ENCODE measurements around the gene DLX1. TPM values are rescaled to one million over a fixed set of nuclear protein-coding genes. Genes with fewer than 3 reads are reported as not detected.

The DLX1 gene
- total and polyA plus RNA-seq, 3 donors from 2014 or later = 0.21 TPM; not detected in 2

DNA sequence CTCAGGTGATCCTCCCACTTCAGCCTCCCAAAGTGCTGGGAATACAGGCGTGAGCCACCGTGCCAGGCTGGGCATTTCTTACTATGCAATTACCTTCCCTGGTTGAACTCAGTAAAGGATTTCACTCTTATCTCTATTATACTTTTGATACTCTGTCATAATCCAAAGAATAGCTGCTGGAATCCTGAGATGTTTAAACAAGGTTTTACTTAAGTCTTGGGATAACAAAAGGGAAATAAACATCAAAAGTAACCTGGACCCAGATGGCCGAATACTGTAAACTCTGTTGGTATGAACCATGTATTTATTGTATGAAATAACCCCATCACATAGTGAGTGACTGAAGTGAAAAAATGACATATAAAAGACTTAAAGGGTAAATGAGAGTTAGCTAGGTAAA, 29.3 kb downstream of the DLX1 start:
- Histone ChIP-seq H3K27ac (no peak overlapping the region), H3K9me3 (no peaks in the 10 kb centered on the region), H3K4me3 (no peak overlapping the region), H3K36me3 (ENCODE audit: low read depth, missing control alignments) (no peaks in the 10 kb centered on the region), H3K27me3 (no peaks in the 10 kb centered on the region), H3K4me1 (no peaks in the 10 kb centered on the region)
- WGBS, 2 donors = 78 to 86% methylated on average over 3 of the region's 3 CpGs
- TF ChIP-seq, protein P1, sequence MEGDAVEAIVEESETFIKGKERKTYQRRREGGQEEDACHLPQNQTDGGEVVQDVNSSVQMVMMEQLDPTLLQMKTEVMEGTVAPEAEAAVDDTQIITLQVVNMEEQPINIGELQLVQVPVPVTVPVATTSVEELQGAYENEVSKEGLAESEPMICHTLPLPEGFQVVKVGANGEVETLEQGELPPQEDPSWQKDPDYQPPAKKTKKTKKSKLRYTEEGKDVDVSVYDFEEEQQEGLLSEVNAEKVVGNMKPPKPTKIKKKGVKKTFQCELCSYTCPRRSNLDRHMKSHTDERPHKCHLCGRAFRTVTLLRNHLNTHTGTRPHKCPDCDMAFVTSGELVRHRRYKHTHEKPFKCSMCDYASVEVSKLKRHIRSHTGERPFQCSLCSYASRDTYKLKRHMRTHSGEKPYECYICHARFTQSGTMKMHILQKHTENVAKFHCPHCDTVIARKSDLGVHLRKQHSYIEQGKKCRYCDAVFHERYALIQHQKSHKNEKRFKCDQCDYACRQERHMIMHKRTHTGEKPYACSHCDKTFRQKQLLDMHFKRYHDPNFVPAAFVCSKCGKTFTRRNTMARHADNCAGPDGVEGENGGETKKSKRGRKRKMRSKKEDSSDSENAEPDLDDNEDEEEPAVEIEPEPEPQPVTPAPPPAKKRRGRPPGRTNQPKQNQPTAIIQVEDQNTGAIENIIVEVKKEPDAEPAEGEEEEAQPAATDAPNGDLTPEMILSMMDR (IDR thresholded peaks at IDR 0.05) = no peak
- TF ChIP-seq POLR2A (IDR thresholded peaks at IDR 0.05) = no peak
- no peak for DNase-seq
- intact Hi-C loops (cut with DNase I; ENCODE audit: low total_unique reads) = loop anchor here (10.0 kb wide), 1 partner anchor 540 kb away; no protein-coding TSS in a partner anchor

DNA sequence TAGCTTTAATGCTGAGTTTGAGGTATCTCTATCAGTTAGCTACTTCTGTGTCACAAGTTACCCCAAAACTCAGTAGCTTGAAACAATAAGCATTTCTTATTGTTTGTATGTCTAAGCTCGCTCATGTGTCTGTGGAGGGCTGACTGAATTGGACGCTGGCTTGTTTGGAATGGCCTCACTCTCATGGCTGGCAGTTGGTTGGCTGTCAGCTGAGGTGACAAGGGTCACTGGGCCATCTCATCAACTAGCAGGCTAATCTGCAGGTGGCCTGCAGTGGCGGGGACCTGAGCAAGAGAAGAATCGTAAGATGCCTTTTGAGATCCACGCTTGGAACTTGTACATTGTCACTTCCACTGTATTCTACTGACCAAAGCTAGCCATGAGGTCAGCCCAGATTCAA, 30.8 kb downstream of the DLX1 start:
- 68 to 92% methylated on average over 2 to 5 of the region's 5 CpGs for WGBS, 2 donors
- TF ChIP-seq, protein P1 (IDR thresholded peaks at IDR 0.05) = no peak
- TF ChIP-seq POLR2A (IDR thresholded peaks at IDR 0.05) = no peak
- no peaks in the 10 kb centered on the region for H3K36me3 ChIP-seq (ENCODE audit: low read depth, missing control alignments)
- DNase-seq = no peak
- no peak overlapping the region for H3K4me3 ChIP-seq
- no peak overlapping the region for H3K27ac ChIP-seq
- H3K4me1 ChIP-seq = peaks cover 6% of the 10 kb centered on the region
- H3K9me3 ChIP-seq = no peaks in the 10 kb centered on the region
- H3K27me3 ChIP-seq = no peaks in the 10 kb centered on the region
- intact Hi-C loops (cut with DNase I; ENCODE audit: low total_unique reads) = loop anchor here (10.0 kb wide), 1 partner anchor 541 kb away; no protein-coding TSS in a partner anchor

DNA sequence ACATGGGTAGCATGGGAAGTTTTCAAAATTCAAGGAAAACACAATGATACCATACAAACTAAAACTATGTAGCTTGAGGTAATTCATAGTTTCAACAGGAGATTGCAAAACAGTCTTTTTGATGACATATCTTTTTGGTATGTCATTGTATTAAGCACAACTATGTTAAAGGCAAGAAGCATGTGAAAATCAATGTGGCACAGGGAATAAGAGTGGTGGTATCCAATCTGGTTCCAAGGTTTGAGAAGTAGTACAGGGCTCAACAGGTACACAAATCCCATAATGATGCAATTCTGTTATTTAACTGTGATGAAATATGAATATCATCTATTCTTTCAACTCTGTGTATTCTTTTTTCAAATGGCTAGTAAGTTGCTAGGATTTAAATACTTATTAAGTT, 33.8 kb downstream of the DLX1 start:
- H3K27ac ChIP-seq = no peak overlapping the region
- no peaks in the 10 kb centered on the region for H3K9me3 ChIP-seq
- intact Hi-C loops (cut with DNase I; ENCODE audit: low total_unique reads) = loop anchor here (10.0 kb wide), 1 partner anchor 544 kb away; no protein-coding TSS in a partner anchor
- H3K4me1 ChIP-seq = peaks cover 6% of the 10 kb centered on the region
- no peaks in the 10 kb centered on the region for H3K27me3 ChIP-seq
- no peaks in the 10 kb centered on the region for H3K36me3 ChIP-seq (ENCODE audit: low read depth, missing control alignments)
- DNase-seq = no peak
- TF ChIP-seq, protein P1 (IDR thresholded peaks at IDR 0.05) = no peak
- no peak for TF ChIP-seq POLR2A (IDR thresholded peaks at IDR 0.05)
- H3K4me3 ChIP-seq = no peak overlapping the region

DNA sequence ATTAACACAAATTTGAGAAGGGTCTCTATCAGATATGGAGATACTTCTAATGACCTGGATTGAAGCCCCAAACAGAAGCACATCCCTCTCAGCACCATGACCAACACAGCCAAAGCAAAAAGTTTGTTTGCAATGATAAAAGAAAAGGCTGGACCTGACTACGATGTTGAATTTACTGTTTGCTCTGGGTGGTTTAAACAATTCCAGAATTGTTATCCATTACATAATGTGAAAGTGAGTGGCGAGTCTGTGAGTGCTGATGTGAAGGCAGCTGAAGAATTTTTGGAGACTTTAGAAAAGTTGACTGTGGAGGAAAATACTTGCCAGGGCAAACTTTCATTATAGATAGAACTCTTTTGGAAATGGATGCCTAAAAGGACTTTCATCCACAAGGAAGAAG, 34.8 kb downstream of the DLX1 start:
- Histone ChIP-seq H3K27ac (no peak overlapping the region), H3K36me3 (ENCODE audit: low read depth, missing control alignments) (no peaks in the 10 kb centered on the region), H3K27me3 (no peaks in the 10 kb centered on the region), H3K4me3 (no peak overlapping the region), H3K9me3 (no peaks in the 10 kb centered on the region), H3K4me1 (peaks cover 6% of the 10 kb centered on the region)
- no peak for DNase-seq
- intact Hi-C loops (cut with DNase I; ENCODE audit: low total_unique reads) = no loop called here
- WGBS, 2 donors = 47% methylated on average over 2 of the region's 2 CpGs
- TF ChIP-seq, protein P1 (IDR thresholded peaks at IDR 0.05) = no peak
- TF ChIP-seq POLR2A (IDR thresholded peaks at IDR 0.05) = no peak

DNA sequence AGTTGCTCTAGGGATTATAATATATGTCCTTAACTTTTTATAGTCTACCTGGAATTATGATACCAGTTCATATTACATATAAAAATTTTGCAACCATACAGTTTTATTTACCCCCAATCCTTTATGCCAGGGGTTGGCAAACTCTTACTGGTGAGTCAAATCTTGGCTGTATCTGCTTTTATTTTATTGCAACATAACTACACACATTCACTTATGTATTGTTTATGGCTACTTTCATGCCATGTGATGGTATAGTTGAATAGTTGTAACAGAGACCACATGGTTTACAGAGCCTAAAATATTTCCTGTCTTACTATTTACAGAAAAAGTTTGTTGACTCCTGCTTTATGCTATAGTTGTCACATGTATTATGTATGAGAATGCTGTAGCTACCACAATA, 43.2 kb downstream of the DLX1 start:
- H3K36me3 ChIP-seq (ENCODE audit: low read depth, missing control alignments) = no peaks in the 10 kb centered on the region
- DNase-seq = no peak
- intact Hi-C loops (cut with DNase I; ENCODE audit: low total_unique reads) = no loop called here
- no peak overlapping the region for H3K27ac ChIP-seq
- H3K4me1 ChIP-seq = no peaks in the 10 kb centered on the region
- H3K4me3 ChIP-seq = no peak overlapping the region
- H3K27me3 ChIP-seq = no peaks in the 10 kb centered on the region
- TF ChIP-seq, protein P1 (IDR thresholded peaks at IDR 0.05) = no peak
- TF ChIP-seq POLR2A (IDR thresholded peaks at IDR 0.05) = no peak
- H3K9me3 ChIP-seq = no peaks in the 10 kb centered on the region

All from testis (tissue), 3 donors.